M059J (cell line): ENCODE measurements around the gene SNAP25. TPM values are rescaled to one million over a fixed set of nuclear protein-coding genes. Genes with fewer than 3 reads are reported as not detected.

Experiments used
- DNase-seq: peaks from one replicate; pipeline ENCODE4 v3.0.0-alpha.2; 2012; ENCODE audit warnings: low read depth
- total RNA-seq: library from RNA; depleted of rRNA; stranded (reverse); fragments of >200 nt; shearing (Covaris generic); gene quantifications from 2 replicates; pipeline ENCODE4 v1.2.3, GENCODE V29; 2014

SNAP25 gene
- total RNA-seq, 1 experiment from 2014 or later: 11.9 TPM

DNA sequence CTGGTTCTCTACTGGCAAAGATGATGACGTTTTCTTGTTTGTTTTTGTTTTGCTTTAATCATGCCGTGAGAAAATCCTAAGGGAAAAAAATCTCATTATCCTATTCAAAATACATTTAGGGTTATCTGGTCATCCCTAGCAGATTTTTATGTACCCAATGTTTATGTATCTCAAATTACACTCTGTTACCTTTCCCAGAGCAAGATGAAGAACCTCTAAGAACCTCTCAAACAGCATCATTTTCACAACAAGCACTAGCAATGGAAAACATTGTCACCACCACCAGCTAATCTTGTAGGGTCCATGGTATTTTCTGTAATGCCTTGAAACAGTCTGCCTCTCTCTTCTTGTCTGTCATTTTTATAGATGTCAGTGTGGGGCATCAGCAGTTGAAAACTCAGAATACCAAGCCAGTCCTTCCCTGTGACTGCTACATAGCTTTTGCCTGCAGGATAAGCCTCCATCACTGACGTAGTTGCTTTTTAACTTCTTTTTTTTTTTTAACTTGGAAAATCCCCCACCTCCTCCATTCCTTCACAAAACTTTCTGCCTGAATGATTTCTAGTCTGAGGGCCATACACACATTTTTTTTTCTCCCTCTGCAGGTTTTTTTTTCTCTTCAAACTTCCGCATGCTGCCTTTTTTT, 2.4 kb upstream of the SNAP25 start:
- peak; percentile 82 for DNase-seq

DNA sequence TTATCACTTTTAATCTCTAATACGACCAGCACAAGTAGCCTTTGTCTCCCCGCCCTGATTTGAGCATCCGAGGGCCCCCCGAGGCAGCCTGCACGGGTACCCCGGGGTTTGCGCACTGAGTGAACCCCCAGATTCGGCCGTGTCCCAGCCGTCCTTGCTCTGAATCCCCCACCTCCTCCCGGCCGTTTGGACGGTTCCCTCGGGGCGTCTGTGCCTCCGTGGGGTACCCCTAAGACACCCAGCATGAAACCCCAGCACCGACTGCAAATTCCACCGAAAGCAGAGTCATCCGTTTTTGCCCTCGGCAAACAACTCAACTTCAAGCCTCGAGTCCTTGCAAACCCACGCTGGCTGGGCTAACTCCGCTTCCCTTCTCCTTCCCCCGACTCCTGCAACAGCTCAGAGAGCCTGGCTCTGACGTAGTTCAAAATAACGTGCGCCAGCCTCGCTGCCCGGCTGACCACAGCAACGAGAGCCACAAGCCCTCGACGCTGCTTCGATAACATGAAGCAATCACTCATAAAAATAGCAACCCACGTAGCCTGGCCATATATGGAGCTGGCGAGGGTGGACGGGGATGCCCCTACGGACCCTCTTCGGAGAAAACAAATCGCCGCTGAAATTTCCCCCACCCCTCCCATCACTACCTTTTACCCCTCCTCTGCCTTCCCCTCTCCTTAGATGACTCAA, 764 bp upstream of the SNAP25 start:
- DNase-seq: peak; percentile 99

DNA sequence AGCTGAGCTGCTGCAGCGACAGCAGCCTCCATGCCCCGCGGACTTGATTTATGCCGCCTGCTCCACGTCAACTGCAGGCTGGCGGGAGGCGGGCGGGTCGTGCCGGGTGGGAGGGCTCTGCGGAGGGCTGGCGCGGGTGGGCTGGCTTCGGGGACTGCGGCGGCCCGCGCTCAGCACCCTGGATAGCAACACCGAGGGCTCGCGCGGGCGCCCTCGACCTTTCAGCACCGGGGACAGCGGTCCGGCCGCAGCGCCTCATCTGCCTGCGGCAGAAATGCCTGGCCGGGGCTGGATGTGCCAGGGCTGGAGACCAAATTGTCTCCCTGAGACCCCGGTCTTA, 792 bp downstream of the SNAP25 start:
- DNase-seq: peak; percentile 77

DNA sequence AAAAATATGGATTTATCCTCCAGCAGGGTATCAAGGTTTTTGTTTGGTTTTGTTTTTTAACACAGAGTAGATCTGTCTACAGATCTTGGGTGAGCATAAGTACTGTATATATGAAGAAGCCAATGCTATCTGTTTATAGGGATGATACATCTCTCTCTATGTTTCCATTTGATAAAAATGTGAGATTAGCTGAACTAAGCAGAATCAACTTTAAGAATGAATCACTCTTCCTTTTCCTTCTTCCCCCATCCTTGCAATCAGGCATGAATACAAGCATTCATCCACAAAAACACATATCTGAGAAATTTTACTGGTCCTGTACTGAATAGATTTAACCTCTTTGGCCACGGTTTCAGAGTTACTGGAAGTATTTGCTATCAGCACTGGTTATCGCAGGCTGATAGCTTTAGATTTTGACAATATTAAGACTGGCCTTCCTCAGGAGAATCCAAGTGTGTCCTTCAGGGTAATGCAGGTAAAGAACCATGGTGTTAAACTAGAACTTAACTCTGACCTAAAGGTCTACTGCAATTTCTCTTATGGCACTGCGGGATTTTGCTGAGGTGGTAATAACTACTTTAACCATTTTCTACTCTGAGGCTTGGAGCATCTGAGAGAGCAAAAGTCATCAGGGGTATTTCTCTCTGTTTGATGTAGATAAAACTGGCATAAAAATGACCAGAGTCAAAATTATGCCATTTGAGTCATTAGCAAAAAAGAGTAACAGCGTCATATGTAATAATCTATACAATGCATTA, 1.5 kb downstream of the SNAP25 start:
- no peak for DNase-seq

DNA sequence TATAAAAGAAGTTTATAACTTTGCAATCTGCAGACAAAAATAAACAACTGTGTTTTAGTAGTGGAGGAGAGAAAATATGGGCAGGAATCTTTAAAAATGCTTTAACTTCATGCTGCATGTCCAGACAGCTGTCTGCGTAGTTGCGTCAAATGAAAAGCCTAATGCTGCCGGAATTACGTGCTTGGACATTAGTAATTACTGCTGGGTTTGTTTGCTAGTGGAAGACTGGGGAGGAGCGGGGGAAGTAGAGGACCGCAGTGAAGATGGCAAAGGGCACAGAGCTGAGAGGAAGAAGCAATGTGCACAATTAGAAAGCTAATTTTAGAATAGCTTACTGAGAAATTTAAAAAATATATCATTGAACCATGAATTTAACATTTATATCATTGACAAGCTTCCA, 2.4 kb downstream of the SNAP25 start:
- DNase-seq: no peak

DNA sequence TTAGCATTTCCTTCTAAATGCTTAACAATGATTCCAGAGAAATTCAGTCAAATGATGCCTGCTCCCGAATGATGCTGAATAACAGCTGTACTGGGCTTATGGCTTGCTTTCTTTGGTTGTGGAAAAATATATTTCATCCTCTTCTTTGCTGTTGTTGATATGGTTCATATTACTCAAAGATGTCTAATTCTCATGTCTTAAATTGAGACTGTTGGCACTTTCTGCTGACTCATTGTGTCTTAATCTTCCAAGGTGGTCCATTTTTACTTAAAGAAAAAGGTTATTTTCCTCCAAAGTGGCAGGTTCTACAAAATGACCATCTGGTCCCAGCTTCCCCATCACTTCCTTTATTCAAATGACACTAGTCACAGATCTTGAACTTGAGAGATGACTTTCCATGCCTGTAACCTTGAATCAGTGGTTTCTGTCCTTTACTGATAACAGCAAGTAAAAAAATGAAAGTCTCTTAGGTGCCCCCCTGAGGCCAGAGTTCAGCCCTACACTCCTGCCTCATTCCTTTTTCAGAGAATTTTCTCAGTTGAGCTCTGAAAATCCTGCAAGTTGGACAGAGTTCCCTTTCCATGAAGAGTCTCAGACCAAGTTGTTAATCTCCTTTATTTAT, 6.9 kb downstream of the SNAP25 start:
- peak; percentile 65 for DNase-seq

DNA sequence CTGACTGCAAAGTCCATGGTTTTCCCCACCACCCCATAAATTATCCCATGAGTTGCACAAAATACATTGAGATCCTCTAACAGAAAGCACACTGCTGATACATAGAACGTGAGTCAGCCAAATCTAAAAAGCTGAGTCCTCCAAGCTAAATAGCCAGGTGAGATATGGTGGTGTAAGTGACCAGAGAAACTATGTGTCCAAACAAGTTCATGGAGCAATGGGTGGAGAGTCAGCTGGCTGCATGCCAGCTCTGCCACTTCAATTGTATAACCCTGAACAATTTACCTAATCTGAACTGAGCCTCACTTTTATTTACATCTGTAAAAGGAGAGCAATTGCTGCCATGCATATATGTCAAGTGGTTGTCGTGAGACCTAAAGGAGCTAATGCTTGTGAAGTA, 9.7 kb downstream of the SNAP25 start:
- no peak for DNase-seq

DNA sequence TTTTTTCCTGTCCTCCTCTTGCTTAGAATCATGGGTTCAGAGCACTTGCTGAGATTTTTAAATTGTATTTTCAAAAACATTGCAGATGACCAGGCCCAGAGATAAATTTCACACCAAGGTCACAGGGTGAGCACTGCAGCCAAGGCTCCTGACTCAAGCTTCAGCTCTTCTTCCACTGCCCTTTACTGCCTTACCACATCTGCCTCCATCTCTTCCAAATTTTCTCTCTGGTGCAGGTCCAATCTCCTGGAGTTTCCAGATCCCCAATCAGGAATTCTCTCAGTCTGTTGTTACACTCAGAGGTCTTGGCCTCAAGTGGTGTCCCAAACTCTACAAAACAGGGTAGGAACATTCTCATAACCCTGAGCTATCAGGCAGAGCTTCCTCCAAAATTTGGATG, 12.7 kb downstream of the SNAP25 start:
- DNase-seq: no peak

DNA sequence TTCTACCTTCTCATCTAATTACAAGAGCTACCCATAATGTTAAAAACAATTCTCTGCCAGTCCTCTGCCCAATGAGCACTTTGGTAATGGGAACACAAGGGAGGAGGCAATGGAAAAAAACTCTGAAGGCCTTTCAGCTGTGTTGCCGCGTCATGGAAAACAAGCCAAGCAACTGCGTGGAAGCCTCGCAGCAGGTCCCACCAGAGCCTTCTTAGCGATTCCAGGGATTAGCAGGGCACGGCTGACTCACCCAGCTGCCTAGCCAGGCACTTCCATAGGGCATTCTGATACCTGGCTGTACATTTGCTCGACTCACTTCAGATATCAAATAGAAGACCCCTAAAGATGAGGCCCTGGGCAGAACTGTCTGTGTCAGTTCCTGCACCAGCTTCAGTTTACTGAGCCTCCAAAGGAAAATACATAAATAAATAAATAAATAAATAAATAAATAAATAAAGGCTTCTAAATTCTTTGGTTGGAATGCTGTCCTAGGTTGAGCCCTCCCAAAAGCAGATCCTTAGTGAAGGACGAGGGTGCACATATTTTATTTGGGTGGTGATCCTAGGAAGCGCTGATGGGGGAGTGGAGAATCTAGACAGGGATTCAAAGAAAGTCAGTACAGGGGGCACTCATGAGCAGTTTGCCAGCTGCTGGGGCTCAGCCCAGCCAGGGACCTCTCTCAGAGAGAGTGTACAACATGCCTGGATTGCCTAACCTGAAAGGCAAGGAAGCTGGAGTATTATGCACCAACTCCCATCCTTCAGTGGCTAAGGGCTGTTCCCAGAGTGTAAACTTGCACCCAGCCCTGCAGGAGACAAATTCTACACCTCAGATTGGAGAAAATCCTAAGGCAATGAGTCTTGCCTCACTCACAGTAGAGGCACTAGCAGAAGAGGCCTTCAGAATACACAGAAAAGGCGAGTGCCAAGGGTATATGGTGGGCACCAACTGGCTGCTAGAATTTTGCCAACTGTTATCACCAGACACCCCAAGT, 18.2 kb downstream of the SNAP25 start:
- no peak for DNase-seq

DNA sequence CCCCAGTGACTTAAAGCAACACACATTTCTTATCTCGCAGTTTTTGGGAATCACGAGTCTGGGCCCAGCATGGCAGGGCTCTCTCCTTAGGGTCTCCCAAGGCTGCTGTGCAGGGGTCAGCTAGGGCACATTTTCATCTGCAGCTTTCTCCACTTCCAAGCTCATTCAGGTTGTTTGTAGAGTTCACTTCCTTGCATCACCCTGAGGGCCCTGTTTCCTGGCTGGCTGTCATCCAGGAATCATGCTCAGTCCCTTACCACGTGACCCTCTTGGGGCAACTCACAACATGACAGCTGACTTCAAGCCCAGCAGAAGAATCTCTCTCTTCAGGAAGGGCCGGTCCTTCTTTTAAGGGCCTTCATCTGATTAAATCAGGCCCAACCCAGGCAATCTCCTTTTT, 21.3 kb downstream of the SNAP25 start:
- DNase-seq: peak; percentile 81

DNA sequence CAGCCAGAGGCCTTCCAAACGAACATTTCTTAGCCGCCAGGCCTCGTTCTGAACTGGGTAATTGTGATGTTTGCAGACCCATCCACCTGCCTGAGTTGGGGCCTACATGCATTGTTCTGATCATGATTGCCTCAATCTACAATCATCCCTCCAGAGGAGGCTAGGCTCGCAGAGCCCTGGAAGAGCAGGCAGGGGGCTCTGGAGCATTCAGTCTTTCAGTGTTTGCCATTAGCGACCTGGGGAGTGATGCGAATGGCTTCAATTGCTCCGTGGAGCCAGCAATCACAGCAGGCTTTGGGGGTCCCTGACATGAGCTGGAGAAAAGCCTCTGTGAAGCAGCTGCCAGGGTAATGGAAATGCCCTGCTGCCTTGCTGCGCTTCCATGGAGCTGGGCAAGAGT, 22.0 kb downstream of the SNAP25 start:
- DNase-seq: no peak

DNA sequence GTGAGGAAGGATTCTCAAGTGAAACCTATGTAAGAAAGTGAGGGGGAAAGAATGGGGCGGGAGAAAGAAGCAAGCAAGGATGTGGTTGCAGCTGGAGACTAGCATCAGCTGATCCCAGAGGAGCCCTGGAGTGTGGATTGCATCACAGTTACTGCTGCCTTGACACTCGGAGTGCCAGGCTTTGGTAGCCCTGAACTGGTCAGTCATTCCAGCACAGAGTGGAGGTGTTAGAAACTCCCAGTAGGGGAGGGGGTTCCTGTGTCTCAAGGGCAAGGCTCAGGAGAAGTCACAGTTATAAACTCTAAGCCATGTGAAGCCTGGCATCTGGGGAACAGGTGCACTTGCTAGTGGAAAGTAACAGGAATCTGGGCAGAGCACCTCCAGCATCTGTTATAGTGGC, 23.5 kb downstream of the SNAP25 start:
- no peak for DNase-seq

DNA sequence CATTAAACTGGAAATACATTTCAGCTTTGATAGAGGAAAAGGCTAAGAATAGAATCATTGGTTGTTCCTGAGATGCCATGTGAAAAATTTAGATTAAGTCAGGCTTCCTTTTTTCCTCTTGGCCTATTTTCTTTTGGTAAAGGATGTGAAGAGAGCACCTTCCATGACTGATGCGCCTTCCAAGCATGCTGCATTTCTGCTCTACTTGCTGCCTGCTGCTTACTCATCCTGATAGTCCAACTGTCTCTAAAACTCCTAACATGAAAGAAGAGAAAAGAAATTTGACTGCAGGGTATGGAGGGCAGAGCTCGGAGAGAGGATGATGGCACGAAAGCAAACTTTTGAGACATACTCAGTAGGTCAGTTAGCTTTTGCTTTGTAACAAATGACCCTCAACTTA, 28.8 kb downstream of the SNAP25 start:
- peak; percentile 20 for DNase-seq

DNA sequence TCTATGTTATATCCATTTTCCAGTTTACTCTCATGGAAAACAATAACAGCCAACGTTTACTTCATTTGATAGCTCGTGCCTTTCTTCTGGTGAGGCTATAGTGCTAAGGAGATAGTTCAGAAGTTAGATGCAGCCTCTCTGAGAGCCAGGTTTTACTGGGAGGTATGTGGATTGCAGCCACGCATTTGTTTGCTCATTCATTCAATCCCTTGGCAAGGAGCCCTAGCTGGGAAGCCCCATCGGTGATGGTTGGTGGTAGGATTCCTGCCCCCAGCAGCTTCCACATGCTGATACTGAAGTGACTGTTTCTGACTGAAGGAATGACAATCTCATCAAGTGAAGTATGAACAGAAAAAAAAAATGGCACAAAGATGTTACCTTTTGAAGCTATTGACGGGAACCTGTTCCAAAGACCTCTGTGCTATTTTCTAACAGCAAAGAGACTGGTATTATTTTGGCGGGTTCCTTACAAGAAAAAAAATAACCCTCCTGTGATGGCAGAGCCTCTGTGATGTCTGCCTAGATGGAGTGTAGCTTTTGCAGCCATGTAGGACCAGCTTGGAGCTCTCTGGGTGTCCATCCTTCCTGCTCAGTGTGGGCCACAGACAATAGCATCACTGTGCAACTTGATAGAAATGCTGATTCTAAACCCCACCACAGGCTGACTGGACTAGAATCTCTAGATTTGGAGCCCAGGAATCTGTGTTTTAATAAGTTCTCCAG, 30.6 kb downstream of the SNAP25 start:
- peak; percentile 34 for DNase-seq

DNA sequence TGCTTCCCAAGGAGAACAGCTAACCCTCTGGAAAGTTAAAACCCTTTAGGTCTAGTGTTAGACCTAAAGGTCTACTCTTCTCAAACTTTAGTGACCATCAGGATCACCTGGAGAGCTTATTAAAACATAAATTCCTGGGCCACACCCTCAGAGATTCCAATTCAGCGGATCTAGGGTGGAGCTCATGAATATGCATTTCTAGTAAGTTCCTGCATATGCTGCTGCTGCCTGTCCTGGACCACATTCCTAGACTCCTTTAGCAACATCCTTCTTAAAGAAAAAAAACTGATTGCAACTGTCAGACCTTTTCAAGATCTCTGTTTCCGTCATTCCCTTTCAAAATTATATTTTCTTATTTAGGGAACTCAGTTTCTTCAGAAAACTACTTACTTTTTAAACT, 31.2 kb downstream of the SNAP25 start:
- DNase-seq: no peak

DNA sequence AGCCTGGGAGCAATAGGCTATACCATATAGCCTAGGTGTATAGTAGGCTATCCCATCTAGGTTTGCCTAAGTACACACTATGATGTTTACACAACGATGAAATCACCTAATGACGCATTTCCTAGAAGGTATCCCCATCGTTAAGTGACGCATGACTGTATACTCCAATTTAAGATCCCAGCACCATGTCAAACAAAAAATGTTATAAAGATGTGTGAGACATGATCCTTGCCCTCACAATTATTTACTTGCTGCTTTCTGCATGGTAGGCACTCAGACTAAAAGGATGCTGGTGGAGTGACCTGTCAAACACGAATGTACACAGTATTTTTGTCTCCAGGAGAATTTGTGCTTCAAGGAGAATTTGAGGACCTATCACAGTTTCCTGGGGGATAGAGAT, 32.3 kb downstream of the SNAP25 start:
- peak; percentile 23 for DNase-seq

DNA sequence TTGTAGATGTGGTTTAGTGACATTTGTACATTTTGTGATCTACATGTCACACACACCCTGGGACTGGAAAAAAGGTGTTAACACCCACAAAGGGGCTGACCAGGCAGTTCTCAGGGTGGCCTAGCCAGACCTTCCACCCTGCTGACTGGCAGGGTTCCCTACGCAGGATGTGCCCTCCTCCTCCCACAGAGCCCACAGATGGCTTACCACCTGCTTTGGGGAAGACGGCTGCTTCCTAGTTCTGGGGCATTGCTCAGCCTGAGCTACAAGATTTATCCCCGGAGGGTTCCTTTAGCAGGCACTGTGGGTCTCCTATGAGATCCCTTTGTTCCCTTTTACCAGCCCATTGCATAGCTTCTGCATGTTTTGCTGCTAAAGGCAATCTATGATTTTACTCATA, 35.1 kb downstream of the SNAP25 start:
- no peak for DNase-seq

DNA sequence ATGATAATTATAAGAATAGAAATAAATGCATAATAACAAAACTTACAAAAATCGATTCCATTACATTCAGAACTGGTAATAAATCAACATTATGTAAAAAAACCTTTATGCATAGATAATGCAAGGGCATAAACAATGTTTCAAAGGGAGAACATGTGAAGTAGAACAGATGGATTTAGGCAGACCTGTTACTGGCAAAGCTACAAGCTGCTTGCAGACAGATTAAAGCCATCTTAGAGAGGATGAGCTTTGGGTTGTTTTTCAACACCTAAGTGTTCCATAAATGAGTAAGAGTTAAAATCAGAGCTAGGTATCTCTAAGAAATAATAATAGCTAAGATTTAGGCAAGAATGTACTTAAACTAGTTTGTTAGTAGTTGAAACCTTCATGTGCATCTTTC, 37.2 kb downstream of the SNAP25 start:
- DNase-seq: no peak

DNA sequence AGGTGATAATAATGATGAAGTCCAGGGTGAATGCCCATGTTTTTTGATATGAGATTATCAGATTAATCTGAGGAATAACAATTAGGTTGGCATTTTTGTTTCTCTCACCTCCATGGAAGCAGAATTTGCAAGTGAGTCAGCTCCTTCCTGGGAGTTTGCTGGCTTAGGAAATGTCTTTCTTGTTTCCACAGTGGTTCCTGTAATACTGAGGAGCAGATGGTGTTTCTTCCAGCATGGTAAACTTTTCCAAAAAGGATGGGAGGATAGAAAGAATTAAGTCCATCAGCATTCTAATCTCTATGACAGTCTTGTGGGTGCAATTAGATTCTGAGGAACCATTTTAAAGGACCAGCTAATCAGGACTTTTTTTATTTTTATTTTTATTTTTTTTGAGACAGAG, 40.5 kb downstream of the SNAP25 start:
- no peak for DNase-seq

DNA sequence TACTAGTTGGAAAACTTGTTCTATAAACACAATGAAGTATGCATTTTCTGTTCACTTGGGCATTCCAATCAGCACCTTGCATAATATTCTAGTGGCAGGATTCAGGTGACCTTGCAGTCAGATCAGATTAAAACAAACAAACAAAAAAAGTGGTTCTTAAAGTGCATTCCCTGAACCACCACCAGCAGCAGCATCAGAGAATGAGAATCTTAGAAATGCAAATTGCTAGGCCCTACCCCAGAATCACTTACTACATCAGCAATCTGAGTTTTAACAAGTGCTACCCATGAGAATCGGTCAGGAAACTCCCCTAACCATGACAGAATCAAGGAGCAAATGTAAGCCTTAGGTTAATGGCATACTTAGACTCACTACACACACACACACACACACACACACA, 41.7 kb downstream of the SNAP25 start:
- DNase-seq: no peak

DNA sequence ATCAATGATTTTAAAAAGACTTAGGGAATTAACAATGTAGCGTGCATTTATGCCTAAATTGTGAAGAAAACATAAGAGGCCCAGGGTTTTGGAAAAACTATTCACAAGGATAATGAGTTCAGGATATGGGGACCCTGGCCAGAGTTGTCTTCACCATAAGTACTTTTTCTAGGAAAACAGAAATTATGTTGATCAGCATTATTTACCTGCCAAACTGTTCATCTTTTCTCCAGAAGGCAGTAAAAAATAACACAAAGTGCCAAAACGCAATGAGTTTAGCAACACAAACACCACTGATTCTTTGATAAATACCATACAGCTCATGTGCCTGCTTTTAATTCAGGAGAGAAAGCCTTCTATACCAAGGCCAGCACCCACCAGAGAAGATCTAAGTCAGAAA, 43.1 kb downstream of the SNAP25 start:
- DNase-seq: no peak
